ENCODE results near the gene SCNM1. TPM values are rescaled to one million over a fixed set of nuclear protein-coding genes. Genes with fewer than 3 reads are reported as not detected.
"Not testable (repeated sequence)": the region's sequence is repeated elsewhere in the genome, so short reads cannot be mapped to it uniquely, and the experiment has no call there.

Gene SCNM1
- total RNA-seq, 1 donor from 2014 or later = 22.1 TPM

GRCh38 chr1:151184211-151184610, 18.3 kb downstream of the SCNM1 start:
- DNase-seq (ENCODE audit: extremely low spot score in 2 of 2) = no peak
- intact Hi-C loops (cut with DNase I) = no loop called here
- peaks cover 8 to 67% of the 10 kb centered on the region in 2 donors for H3K36me3 ChIP-seq
- H3K27me3 ChIP-seq = no peaks in the 10 kb centered on the region
- no peaks in the 10 kb centered on the region for H3K9me3 ChIP-seq
- H3K4me1 ChIP-seq = peaks cover 27% of the 10 kb centered on the region
- no peak overlapping the region for H3K4me3 ChIP-seq
- TF ChIP-seq CTCF (IDR thresholded peaks at IDR 0.05) (no peak), POLR2A (IDR thresholded peaks at IDR 0.05) (no peak), POLR2AphosphoS5 (IDR thresholded peaks at IDR 0.05; ENCODE audit: insufficient read depth in 1 of 2, low read depth in 1 of 2) (no peak)
- no peak overlapping the region for H3K27ac ChIP-seq

GRCh38 chr1:151187205-151187604, 21.3 kb downstream of the SCNM1 start:
- H3K27me3 ChIP-seq = no peaks in the 10 kb centered on the region
- no peak for DNase-seq (ENCODE audit: extremely low spot score in 2 of 2)
- peak overlapping the region; percentile 30 for H3K27ac ChIP-seq
- H3K36me3 ChIP-seq = peaks cover 5 to 37% of the 10 kb centered on the region in 2 donors
- H3K4me1 ChIP-seq = peaks cover 37% of the 10 kb centered on the region
- H3K9me3 ChIP-seq = no peaks in the 10 kb centered on the region
- TF ChIP-seq CTCF (IDR thresholded peaks at IDR 0.05) (no peak), POLR2A (IDR thresholded peaks at IDR 0.05) (no peak), POLR2AphosphoS5 (IDR thresholded peaks at IDR 0.05; ENCODE audit: insufficient read depth in 1 of 2, low read depth in 1 of 2) (no peak)
- no peak overlapping the region for H3K4me3 ChIP-seq
- intact Hi-C loops (cut with DNase I) = no loop called here

GRCh38 chr1:151188667-151189066, 22.7 kb downstream of the SCNM1 start:
- H3K9me3 ChIP-seq; intact Hi-C loops (cut with DNase I): not testable (repeated sequence)

GRCh38 chr1:151189637-151190445, 23.9 kb downstream of the SCNM1 start, which contains the start of gene VPS72:
Gene VPS72, minus strand, starts transcription at chr1:151190197. Its CDS starts 76 bp downstream, at chr1:151190121.
- peaks cover 37% of the 10 kb centered on the region for H3K4me1 ChIP-seq
- intact Hi-C loops (cut with DNase I) = no loop called here
- no peak for DNase-seq (ENCODE audit: extremely low spot score in 2 of 2)
- no peaks in the 10 kb centered on the region for H3K9me3 ChIP-seq
- no peaks in the 10 kb centered on the region for H3K27me3 ChIP-seq
- H3K36me3 ChIP-seq = peaks cover 0 to 12% of the 10 kb centered on the region in 2 donors
- peak within 1 kb of the TSS; percentile 79 to 83 for H3K4me3 ChIP-seq
- peak within 1 kb of the TSS; percentile 89 for H3K27ac ChIP-seq
- TF ChIP-seq POLR2A (IDR thresholded peaks at IDR 0.05) (peak in 1 of 2 donors; percentile 42), POLR2AphosphoS5 (IDR thresholded peaks at IDR 0.05; ENCODE audit: insufficient read depth in 1 of 2, low read depth in 1 of 2) (peak; percentile 92 to 93), CTCF (IDR thresholded peaks at IDR 0.05) (peak in 2 of 3 experiments; percentile 14 to 43)

More at GRCh38 chr1:151188667-151189066, 22.7 kb downstream of the SCNM1 start:
- H3K36me3 ChIP-seq = peaks cover 5 to 23% of the 10 kb centered on the region in 2 donors
- peak overlapping the region; percentile 89 for H3K27ac ChIP-seq
- H3K4me1 ChIP-seq = peaks cover 37% of the 10 kb centered on the region
- DNase-seq (ENCODE audit: extremely low spot score in 2 of 2); H3K27me3 ChIP-seq: not testable (repeated sequence)
- H3K4me3 ChIP-seq = peak overlapping the region; percentile 79 to 83

- Histone ChIP-seq H3K27ac (no peak overlapping the region), H3K9me3 (no peaks in the 10 kb centered on the region), H3K4me3 (no peak overlapping the region), H3K4me1 (peaks cover 37% of the 10 kb centered on the region), H3K36me3 (no peaks in the 10 kb centered on the region), H3K27me3 (no peaks in the 10 kb centered on the region)
- TF ChIP-seq POLR2A (IDR thresholded peaks at IDR 0.05) (no peak), POLR2AphosphoS5 (IDR thresholded peaks at IDR 0.05; ENCODE audit: insufficient read depth in 1 of 2, low read depth in 1 of 2) (no peak), CTCF (IDR thresholded peaks at IDR 0.05) (no peak)
- DNase-seq (ENCODE audit: extremely low spot score in 2 of 2) = no peak
- intact Hi-C loops (cut with DNase I) = no loop called here
These were observed 26.1 kb downstream of the SCNM1 start for GRCh38 chr1:151192047-151192446.
